OCI-LY1 (cell line): Measurements from ENCODE around the gene CARD14.

Source experiments
- EZH2 ChIP-seq: fragments of 200-600 bp; sonication (generic), shearing (Covaris generic); IDR thresholded peaks from 2 replicates; pipeline ENCODE4 v1.8.0; 2017; ENCODE audit warnings: borderline replicate concordance, mixed run types, mild to moderate bottlenecking, antibody characterized with exemption, low read length, moderate library complexity, mixed read lengths
- TF ChIP-seq, protein P1 (sequence below): fragments of 200-600 bp; sonication (generic), shearing (Covaris generic); IDR thresholded peaks from 2 replicates; pipeline ENCODE4 v1.5.1; 2017; ENCODE audit warnings: mild to moderate bottlenecking, antibody characterized with exemption, low read length, moderate library complexity, mixed read lengths

DNA sequence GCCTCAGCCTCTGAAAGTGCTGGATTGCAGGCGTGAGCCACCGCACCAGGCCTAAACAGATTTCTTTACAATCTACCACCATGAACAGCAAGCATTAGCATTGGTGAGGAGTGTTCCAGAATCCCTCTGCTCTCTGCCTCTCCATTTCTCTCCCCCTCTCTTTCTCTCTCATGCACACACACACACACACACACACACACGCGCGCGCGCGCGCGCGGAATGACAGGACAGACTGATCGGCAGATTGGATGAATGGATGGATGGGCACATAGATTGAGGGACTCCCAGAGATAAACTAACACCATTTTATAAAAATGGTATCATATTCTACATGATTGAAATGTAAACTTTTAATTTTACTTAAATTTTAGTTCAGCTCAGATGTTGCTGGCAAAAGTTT, 3.3 kb downstream of the CARD14 start:
- TF ChIP-seq, protein P1, sequence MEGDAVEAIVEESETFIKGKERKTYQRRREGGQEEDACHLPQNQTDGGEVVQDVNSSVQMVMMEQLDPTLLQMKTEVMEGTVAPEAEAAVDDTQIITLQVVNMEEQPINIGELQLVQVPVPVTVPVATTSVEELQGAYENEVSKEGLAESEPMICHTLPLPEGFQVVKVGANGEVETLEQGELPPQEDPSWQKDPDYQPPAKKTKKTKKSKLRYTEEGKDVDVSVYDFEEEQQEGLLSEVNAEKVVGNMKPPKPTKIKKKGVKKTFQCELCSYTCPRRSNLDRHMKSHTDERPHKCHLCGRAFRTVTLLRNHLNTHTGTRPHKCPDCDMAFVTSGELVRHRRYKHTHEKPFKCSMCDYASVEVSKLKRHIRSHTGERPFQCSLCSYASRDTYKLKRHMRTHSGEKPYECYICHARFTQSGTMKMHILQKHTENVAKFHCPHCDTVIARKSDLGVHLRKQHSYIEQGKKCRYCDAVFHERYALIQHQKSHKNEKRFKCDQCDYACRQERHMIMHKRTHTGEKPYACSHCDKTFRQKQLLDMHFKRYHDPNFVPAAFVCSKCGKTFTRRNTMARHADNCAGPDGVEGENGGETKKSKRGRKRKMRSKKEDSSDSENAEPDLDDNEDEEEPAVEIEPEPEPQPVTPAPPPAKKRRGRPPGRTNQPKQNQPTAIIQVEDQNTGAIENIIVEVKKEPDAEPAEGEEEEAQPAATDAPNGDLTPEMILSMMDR = no peak
- no peak for TF ChIP-seq EZH2
